ENCODE data around the gene PRTG.
"Not testable (repeated sequence)": the region's sequence is repeated elsewhere in the genome, so short reads cannot be mapped to it uniquely, and the experiment has no call there.

Gene PRTG

DNA sequence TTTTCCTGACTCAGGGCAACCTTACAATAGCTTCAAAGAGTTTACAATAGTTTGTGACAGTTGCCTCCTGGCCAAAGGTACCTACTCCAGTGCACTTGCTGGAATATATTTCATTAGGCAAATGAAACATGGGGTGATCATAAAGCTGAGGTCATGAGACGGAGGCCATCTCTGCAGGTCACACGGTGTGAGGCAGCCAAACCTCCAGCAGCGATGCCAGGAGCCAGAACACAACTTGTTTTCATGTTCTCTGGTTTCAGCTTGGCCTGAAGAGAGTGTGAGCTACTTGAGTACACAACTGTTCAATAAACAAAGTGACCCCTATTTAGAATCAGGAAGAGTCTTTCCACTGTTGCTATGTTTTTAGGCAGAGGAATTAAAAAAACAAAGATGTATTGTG, 112.1 kb downstream of the PRTG start:
- no peak for DNase-seq

DNA sequence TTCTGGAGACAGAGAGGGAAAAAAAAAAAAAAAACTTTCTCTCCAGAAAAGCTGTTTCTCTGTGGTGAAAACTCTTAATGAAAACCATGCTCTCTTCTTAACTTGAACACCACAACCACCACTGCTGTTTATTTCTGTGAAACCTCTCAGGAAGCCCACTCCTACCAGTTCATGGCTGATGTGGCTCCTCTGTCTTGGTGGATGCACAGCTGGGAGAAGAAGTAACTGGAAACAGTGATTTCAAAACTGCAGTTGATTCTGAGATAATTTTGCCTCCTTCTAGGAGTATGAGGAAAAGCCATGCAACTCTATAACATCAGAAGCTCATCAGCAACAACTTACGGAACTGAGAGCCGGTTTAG, 114.6 kb downstream of the PRTG start:
- no peak for DNase-seq

DNA sequence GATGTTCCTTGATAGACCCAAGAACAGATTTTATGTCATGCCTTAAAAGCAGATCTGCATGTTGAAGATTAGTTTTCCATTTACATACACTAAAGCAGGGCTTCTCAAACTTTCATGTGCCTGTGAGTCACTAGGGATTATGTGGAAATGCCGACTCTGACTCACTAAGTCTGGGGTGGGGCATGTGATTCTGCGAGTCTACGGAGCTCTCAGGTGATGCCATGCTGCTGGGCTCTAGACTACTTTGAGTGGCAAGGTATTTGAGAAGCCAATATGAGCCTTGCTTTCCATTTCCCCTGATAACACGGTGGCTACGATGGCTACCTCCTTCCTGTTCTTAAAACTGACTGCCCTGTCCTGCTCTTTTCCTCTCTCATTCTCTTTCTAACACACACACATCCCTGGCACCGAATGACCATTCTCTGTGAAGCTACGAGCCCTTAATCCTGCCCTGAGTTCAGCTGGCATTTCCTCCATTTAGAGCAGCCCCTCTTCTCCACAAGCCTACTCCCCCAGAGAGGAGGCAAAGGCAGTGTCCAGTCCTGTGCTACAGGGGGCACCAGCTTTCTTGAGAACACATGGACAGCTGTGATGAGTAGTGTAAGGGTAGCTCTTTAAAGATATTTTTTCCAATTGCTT, 115.1 kb downstream of the PRTG start:
- DNase-seq, result no peak

DNA sequence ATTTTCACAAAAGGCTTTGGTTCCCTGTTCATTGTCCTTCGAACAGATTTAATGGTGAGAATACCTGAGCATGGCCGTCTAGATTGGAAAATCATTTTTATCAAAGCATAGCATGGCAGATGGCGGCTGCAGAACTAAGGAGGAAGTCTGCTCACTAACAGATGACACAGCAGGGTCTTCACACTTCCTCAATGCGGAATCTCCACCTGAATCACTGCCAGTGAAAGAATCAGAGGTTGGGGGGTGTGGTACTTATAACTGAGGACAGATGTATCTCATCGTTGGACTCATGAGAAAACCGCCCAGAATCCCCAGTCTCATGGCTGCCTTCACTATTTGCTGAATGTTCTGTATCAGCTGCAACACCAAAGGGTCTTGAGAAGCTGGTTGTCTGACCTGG, 123.2 kb downstream of the PRTG start:
- no peak for DNase-seq

DNA sequence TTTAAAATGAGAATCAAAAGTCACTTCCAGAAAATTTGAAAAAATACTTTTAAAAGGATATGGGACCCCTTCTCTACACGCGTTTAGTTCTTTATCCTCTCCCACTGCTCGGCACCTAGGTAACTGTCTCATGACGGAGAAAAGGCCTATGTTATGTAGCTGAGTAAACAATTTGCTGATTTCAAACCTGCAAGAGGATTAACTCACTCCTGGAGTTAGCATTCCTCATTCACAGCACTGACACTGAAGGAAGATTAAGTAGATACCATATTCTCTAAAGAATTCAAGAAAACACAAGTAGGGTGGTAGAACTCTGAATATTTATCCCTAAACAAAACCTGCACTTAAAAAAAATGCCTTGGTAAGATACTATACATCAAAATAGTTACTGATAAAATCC, 124.6 kb downstream of the PRTG start:
- no peak for DNase-seq

DNA sequence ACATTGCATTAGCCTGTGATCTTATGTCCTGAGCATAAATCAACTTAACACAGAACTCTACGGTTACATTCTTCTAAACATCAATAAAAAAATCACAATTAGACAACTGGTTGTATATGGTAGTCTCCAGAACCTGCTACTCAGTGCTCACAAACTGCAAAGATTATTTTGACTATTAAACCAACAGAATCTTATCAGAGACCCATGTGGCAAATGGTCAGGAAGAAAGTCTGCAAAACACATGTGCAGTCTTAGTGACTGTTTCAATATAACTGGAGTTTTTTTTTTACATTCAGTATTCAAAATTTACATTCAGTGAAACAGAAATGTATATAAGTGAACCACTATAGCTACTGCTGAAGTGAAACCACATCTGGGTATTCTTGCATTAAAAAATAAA, 127.5 kb downstream of the PRTG start:
- DNase-seq, result no peak

DNA sequence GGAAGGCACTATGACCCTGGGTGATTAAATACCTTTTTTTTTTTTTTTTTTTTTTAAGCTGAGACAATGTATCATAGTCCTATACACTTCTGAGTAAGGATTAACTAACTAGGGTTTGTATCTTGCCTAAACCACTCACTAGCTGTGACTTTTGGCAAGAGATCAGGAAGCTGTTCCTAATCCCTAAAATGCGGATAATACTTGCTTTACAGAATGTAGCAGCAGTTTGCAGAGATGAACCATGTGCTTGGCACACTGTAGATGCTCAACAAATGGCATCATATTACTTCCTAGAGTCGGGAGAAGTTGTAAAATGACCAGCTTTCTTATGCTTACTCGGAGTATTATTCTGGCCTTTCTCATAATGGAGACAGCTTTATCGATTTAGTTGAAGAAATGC, 129.2 kb downstream of the PRTG start:
- DNase-seq, result no peak

DNA sequence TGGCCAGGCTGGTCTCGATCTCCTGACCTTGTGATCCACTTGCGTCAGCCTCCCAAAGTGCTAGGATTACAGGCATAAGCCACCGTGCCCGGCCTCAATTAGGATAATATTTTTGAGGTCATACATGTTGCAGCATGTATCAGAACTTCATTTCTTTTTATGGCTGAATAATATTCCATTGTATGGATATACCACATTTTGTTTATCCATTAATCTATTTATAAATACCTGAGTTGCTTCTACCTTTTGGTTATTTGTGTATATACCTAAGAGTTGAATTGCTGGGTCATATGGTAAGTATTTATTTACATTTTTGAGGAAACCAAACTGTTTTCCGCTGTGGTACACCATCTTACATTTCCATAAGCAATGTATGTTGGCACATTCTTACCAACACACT, 136.7 kb downstream of the PRTG start:
- DNase-seq, result no peak

DNA sequence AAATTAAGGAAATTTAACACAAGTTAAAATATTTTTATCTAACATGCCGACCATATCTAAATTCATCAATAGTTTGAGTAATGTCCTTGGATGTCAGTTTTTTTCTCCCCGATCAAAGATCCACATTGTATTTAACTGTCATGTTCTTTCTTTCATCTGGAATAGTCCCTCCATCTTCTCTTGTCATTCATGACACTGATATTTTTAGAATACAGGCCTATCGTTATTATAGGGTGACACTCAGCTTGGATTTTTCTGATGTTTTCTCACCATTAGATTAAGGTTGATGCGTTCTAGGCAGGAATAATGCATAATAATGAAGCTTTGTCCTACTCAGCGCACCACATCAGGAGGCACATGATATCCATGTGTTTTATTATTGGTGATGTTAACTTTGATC, 141.6 kb downstream of the PRTG start:
- DNase-seq, result no peak

DNA sequence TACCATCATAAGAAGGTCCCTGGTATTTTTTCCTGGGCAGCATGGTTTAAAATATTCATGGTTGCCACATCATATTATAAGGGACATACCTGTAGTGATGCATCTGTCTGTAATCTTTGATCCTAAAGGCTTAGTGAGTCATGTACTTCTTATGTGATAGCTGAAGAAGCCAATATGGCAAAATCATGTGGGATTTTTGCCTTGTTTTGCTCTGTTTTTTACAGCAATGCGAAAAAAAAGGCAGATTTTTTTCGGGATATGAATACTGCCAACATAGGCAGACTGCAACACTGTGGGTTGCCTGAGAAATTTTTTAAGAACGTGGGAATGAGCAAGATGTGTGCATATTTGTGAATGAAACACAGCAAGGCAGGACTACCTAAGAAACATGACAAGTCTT, 143.5 kb downstream of the PRTG start:
- DNase-seq, result no peak

DNA sequence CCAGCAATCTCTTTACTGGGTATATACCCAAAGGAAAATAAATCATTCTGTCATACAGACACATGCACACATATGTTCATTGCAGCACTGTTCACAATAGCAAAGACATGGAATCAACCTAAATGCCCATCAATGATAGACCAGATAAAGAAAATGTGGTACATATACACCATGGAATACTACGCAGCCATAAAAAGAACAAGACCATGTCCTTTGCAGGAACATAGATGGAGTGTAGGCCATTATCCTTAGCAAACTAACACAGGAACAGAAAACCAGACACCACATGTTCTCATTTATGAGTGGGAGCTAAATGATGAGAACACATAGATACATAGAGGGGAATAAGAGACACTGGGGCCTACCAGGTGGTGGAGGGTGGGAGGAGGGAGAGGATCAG, 149.9 kb downstream of the PRTG start:
- not testable (repeated sequence) for DNase-seq

DNA sequence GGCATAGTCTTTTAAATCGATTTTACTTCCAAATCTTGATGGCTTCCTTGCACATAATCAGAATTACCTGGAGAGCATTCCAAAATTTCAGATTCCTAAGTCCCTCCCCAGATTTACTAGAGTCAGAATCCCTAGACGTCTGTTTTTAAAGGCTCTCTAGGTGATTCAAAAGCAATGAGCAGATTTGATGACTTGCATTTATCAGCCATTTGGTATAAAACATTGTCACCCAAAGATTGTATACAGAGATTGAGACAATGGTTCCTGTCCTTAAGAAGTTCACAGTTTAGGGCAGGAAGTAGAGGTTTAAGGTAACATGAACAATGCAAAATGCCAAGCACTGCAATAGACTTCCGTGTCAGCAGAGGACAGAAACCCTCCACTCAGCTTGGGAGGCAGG, 152.2 kb downstream of the PRTG start:
- no peak for DNase-seq

DNA sequence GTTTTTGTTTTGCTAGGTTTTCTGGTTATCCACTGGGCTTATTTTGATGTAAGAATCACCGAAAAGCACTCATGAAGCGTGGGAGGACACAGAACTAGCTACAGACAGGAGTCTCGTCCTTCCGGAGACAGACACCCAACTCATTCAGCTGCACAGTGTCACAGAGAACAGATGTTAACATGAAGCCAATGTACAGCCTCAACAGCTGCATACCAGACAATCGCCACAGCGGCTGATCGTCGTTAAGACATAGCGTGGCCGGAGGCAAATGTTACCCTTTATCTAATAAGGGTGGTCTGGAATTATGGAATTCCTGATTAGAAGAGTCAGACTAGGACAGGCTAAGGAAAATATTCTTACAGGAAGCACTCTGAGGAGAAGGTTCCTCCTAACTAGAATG, 153.7 kb downstream of the PRTG start:
- DNase-seq, result no peak

DNA sequence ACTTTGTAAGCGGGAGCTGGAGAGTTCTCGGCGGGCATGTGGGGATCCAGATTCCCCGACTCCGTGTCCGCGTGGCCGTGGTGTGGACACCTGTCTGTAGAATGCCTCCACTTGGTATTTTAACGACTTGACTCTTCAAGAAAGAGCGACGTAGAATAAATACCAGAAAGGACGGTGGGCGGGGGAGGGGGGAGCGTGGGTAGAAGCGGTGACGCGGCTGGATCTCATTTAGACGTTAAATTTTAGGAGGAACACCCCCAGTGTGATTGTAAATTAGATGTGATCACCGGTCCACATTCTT, 154.2 kb downstream of the PRTG start:
- no peak for DNase-seq

DNA sequence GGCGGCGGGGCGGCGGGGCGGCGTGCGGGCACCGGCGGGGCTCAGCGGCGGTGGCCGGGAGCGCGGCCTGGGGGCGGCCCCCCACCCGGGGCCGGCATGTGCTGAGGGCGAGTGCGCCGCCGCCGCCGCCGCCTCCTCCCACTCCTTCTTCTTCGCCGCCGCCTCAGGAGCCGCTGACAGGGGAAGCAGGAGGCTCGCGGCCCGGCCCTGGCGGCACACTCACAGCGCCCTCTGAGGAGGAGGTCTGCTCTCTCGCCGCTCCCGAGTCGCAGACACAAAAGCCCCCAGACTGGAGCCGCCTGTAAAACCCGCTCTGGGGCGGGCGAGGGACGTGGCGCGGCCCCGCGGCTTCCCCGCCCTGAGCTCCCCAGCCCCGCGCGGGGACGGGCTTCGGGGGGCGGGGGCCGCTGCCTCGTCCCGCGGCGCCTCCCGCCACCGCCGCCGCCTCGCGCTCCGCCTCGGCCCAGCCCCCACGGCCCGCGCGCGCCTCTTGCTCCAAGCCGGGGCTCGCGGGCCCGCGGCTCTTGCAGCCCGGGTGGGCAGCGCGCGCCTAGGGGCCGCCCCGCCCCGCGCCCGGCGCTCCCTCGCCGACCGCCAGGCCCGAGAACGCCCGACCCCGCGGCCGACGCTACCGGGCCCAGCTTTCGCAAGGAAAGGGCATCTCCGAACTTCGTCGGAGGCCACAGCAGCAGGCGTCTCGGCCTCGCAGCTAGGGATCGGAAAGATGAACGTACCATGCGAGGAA, 154.7 kb downstream of the PRTG start, which contains the start of gene PYGO1:
Gene PYGO1, minus strand, starts transcription at position 276 of the 745 bp plus-strand sequence. CDS start 462 bp downstream, outside the sequence.
- peak; percentile 28 for DNase-seq

DNA sequence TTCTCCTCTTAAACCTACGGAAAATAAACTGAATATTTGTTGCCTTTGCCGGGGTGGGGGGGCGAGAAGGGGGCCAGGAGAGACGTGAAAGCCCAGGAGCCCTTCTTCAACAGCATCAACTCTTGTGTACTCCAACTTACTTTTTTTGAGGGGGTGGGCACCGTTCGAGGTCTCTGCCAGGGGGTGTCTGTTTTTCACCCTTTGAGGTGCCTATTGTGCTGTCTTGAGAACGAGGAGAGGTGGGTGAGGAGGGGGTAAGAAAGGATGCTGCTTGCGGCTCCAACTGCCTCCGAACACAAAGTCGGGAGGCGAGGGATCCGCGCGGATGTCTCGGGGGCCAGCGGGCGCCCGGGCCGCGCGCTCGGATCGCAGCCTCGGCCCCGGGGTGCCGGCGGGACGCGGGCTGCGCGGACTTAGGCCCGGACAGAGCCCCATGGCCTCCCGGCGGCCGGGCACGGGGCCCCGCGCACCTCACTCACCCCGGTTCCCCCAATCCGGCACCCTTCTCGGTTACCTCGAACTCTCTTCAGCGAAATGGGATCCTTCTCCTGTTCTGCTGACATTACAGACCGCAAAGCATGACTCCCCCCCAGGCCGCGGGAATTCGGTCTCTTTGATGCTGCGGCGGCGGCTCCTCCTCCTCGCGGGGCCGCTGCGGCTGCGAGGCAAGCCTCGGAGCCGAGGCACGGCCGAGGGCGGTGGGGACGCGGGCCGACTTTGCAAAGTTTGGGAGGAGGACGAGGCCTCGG, 155.5 kb downstream of the PRTG start:
- DNase-seq, result no peak

DNA sequence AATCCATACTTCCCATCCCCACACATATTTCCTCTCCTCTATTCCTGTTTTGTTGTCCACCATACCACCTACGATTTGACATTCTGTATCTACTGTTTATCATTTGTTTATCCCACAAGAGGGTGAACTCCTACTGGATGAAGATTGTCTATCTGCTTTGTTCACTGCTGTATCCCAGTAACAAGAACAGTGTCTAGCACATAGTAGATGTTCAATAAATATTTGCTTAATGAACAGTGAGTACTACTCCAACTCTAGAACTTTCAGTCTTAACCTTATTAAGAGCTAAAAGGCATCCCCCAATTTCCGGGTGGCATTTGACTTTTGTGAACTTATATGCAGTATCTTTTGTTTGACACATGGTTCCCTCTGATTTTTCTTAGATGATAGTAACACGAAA, 156.1 kb downstream of the PRTG start:
- DNase-seq, result no peak

DNA sequence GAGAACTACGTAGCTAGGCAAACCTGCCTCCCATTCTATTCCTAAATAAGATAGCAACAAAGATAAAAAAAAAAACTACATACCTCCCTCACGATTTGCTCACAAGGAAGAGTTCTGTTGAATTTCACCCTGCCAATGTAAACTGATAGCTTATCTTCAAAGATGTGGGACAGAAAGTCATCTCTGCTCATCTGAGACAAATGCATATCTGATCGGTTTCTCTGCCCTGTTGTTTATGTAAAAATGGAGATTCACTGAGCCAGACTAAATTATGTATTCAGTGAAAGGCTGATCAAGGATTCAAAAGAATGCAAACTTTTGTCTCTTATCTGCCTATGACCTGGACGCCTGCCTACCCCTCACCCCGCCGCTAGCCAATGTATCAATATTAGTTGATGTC, 166.0 kb downstream of the PRTG start:
- DNase-seq, result no peak

DNA sequence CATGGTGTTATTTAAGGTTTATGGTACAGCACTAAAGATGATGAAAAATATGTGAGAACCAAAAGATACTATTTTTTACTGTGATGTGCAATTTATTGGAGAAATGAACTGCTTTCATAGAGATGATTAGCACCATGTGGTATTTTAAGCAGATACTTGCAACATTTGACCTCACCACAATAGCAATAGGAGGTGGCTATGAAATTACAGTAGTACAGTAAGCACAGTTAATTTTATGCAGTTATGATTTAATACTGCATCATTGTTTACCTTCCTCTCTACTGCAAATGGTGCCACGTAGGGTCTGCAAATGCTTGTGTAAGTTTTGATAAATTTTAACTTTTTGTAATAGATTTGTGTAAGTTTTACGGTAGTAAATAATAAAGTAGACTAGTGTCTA, 168.9 kb downstream of the PRTG start:
- DNase-seq, result no peak

DNA sequence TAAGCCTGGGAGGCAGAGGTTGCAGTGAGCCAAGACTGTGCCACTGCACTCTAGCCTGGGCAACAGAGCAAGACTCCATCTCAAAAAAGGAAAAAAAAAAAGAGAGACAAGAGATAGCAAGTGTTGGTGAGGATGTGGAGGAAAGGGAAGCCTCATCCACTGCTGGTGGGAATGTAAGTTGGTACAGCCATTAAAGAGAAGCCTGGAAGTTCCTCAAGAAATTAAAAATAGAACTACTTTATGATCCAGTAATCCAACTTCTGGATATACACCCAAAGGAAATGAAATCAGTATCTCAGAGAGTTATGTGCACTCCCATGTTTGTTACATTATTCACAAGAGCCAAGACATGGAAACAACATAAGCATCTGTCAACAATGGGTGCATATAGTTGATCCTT, 169.7 kb downstream of the PRTG start:
- DNase-seq, result no peak

DNA sequence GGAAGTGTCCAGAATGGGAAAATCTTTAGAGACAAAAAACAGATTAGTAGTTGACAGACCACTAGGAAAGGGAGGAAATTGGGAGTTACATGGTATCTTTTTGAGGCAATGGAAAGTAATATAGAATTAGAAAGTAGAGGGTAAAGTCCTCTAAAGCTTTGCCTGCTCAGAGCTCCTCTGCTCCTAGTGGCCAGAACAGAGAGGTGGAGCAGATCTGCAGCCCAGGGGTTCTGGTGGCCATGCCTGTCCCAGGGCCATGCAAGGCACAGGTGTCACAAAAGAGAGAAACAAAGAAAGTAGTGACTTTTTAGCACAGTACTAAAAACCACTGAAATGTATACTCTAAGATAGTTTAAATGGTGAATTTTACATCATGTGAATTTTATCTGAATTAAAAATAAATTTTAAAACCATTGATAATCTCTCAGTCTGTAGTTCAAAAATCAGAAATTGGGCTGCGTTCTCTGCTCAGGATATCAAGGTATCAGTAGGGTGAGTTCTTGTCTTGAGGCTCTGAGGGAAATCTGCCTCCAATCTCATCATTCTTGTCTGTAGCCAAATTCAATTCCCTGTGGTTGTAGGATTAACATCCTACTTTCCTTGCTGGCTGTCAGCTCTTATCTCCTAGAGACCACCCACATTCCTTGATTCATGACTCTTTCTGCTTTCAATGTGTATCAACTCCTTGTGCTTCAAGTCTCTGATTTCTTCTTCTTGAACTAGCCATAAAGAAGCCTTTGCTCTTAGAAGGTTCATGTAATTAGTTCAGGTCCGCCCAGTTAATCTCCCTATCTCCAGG, 178.4 kb downstream of the PRTG start:
- DNase-seq, result no peak

DNA sequence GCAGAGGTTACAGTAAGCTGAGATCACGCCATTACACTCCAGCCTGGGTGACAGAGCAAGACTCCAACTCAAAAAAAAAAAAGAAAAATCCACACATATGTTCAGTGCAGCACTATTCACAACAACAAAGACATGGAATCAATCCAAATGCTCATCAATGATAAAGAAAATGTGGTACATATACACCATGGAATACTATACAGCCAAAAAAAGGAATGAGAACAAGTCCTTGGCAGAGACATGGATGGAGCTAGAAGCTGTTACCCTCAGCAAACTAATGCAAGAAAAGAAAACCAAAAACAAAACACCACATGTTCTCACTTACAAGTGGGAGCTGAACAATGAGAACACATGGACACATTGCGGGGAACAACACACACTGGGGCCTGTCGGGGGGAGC, 180.4 kb downstream of the PRTG start:
- DNase-seq, result no peak

Data from NCI-H774 (cell line).